HUES64 (cell line): ENCODE data around the gene PALM3.
"Not testable (repeated sequence)": the region's sequence is repeated elsewhere in the genome, so short reads cannot be mapped to it uniquely, and the experiment has no call there.

Experiments used
- H3K27ac ChIP-seq: 2 replicates; pipeline ENCODE4 v1.7.0; 2013; ENCODE audit warnings: low read depth, low read length, inconsistent platforms
- H3K27me3 ChIP-seq: 2 replicates; pipeline ENCODE4 v1.6.1; 2013; ENCODE audit warnings: mild to moderate bottlenecking, low read length; ENCODE audit not compliant: insufficient read depth
- H3K36me3 ChIP-seq: 2 replicates; pipeline ENCODE4 v1.6.1; 2013; ENCODE audit warnings: mild to moderate bottlenecking, low read length; ENCODE audit not compliant: insufficient read depth
- H3K4me1 ChIP-seq: 2 replicates; pipeline ENCODE4 v1.6.1; 2013; ENCODE audit warnings: mild to moderate bottlenecking, low read length, moderate library complexity; ENCODE audit not compliant: insufficient read depth
- H3K4me3 ChIP-seq: 2 replicates; pipeline ENCODE4 v1.5.1; 2013; ENCODE audit warnings: mild to moderate bottlenecking, low read length, moderate library complexity
- H3K9ac ChIP-seq: 2 replicates; pipeline ENCODE4 v1.6.1; 2013; ENCODE audit warnings: mild to moderate bottlenecking, low read depth, low read length
- H3K9me3 ChIP-seq: 2 replicates; pipeline ENCODE4 v1.6.1; 2013; ENCODE audit warnings: low read depth, low read length; ENCODE audit not compliant: insufficient read depth
- WGBS: fragments of 150-250, 120-280 bp; methylation state at CpG from one replicate; pipeline ENCODE4 v1.1.7; 2013; ENCODE audit warnings: missing lambda C conversion rate; 5-methylcytosine and 5-hydroxymethylcytosine counted together

The PALM3 gene

GRCh38 chr19:14026652-14027192 lies 35.2 kb downstream of the PALM3 start:
- not testable (repeated sequence) for H3K4me1 ChIP-seq, H3K27ac ChIP-seq, H3K9me3 ChIP-seq, H3K36me3 ChIP-seq, H3K4me3 ChIP-seq, H3K9ac ChIP-seq
- WGBS, result 96% methylated on average over 4 of the region's 5 CpGs
- H3K27me3 ChIP-seq, result peaks cover 14% of the 10 kb centered on the region

- WGBS, result 60% methylated on average over 9 of the region's 9 CpGs
- Histone ChIP-seq H3K27me3 (no peaks in the 10 kb centered on the region), H3K4me3 (no peak overlapping the region), H3K36me3 (no peaks in the 10 kb centered on the region), H3K9ac (no peak overlapping the region), H3K4me1 (peaks cover 5% of the 10 kb centered on the region; the same call in 1 of the 2 replicates), H3K27ac (peak overlapping the region; percentile 51; the same call in 1 of the 2 replicates), H3K9me3 (no peaks in the 10 kb centered on the region)
Observed at GRCh38 chr19:14023404-14024235, 38.3 kb downstream of the PALM3 start.

- WGBS, result 90% methylated on average over 4 of the region's 4 CpGs
- Histone ChIP-seq H3K27ac (no peak overlapping the region), H3K27me3 (no peaks in the 10 kb centered on the region), H3K9me3 (no peaks in the 10 kb centered on the region), H3K4me1 (peaks cover 5% of the 10 kb centered on the region; the same call in 1 of the 2 replicates), H3K9ac (no peak overlapping the region), H3K36me3 (no peaks in the 10 kb centered on the region), H3K4me3 (no peak overlapping the region)
Observed at GRCh38 chr19:14022469-14022868, 39.4 kb downstream of the PALM3 start.

GRCh38 chr19:14021474-14021873 lies 40.4 kb downstream of the PALM3 start:
- Histone ChIP-seq H3K27ac (no peak overlapping the region), H3K27me3 (no peaks in the 10 kb centered on the region), H3K9ac (no peak overlapping the region), H3K4me3 (no peak overlapping the region), H3K4me1 (peaks cover 5% of the 10 kb centered on the region; the same call in 1 of the 2 replicates), H3K36me3 (no peaks in the 10 kb centered on the region), H3K9me3 (no peaks in the 10 kb centered on the region)
- WGBS, result 81% methylated on average over 5 of the region's 5 CpGs

GRCh38 chr19:14019739-14020138 lies 42.1 kb downstream of the PALM3 start:
- H3K27me3 ChIP-seq, H3K4me3 ChIP-seq, H3K36me3 ChIP-seq, H3K9me3 ChIP-seq, H3K27ac ChIP-seq, H3K4me1 ChIP-seq, H3K9ac ChIP-seq: not testable (repeated sequence)
- 95% methylated on average over 3 of the region's 3 CpGs for WGBS

GRCh38 chr19:14019100-14019499 lies 42.8 kb downstream of the PALM3 start:
- 94% methylated on average over 6 of the region's 6 CpGs for WGBS
- H3K9ac ChIP-seq, result no peak overlapping the region
- H3K27me3 ChIP-seq, result no peaks in the 10 kb centered on the region
- peaks cover 5% of the 10 kb centered on the region; the same call in 1 of the 2 replicates for H3K4me1 ChIP-seq
- no peaks in the 10 kb centered on the region for H3K36me3 ChIP-seq
- H3K9me3 ChIP-seq, result no peaks in the 10 kb centered on the region
- no peak overlapping the region for H3K4me3 ChIP-seq
- H3K27ac ChIP-seq, result no peak overlapping the region

- Histone ChIP-seq H3K4me1 (no peaks in the 10 kb centered on the region), H3K27me3 (no peaks in the 10 kb centered on the region), H3K27ac (no peak overlapping the region), H3K4me3 (no peak overlapping the region), H3K9ac (no peak overlapping the region), H3K9me3 (no peaks in the 10 kb centered on the region), H3K36me3 (no peaks in the 10 kb centered on the region)
- 93% methylated on average over 8 of the region's 8 CpGs for WGBS
Observed at GRCh38 chr19:14015524-14016035, 46.3 kb downstream of the PALM3 start.

GRCh38 chr19:14012378-14012915 lies 49.4 kb downstream of the PALM3 start:
- H3K4me1 ChIP-seq, result no peaks in the 10 kb centered on the region
- 94% methylated on average over 2 of the region's 2 CpGs for WGBS
- no peak overlapping the region for H3K9ac ChIP-seq

GRCh38 chr19:14006766-14007562 lies 54.9 kb downstream of the PALM3 start:
- Histone ChIP-seq H3K9ac (peak overlapping the region; percentile 72), H3K27me3 (no peaks in the 10 kb centered on the region), H3K4me3 (peak overlapping the region; percentile 66), H3K36me3 (no peaks in the 10 kb centered on the region), H3K27ac (peak overlapping the region; percentile 97), H3K4me1 (no peaks in the 10 kb centered on the region), H3K9me3 (no peaks in the 10 kb centered on the region)
- 5% methylated on average over 54 of the region's 56 CpGs for WGBS

More at GRCh38 chr19:14012378-14012915, 49.4 kb downstream of the PALM3 start:
- Histone ChIP-seq H3K27me3 (no peaks in the 10 kb centered on the region), H3K9me3 (no peaks in the 10 kb centered on the region), H3K4me3 (no peak overlapping the region), H3K27ac (no peak overlapping the region), H3K36me3 (no peaks in the 10 kb centered on the region)

- Histone ChIP-seq H3K4me3 (peak within 1 kb of the TSS; percentile 66), H3K36me3 (no peaks in the 10 kb centered on the region), H3K9me3 (no peaks in the 10 kb centered on the region), H3K9ac (peak within 1 kb of the TSS; percentile 80), H3K27me3 (no peaks in the 10 kb centered on the region), H3K27ac (peak within 1 kb of the TSS; percentile 97), H3K4me1 (no peaks in the 10 kb centered on the region)
- under 1% methylated on average over 58 of the region's 58 CpGs for WGBS
Observed at GRCh38 chr19:14006085-14006765, 55.7 kb downstream of the PALM3 start, which contains the start of gene RFX1. Gene RFX1, minus strand, starts transcription at chr19:14006320. Its CDS starts 12,477 bp downstream, at chr19:13993843.
